ENCODE results near the gene ZNF606. TPM values are rescaled to one million over a fixed set of nuclear protein-coding genes. Genes with fewer than 3 reads are reported as not detected.

ZNF606 gene
- total and polyA plus RNA-seq, 10 of the 15 experiments (the other 5 are each of a cell fraction or from before 2014, with no cell fraction given): 2.2 to 10.6 (median 7.6) TPM

GRCh38 chr19:58002384-58003173 lies at the start of gene ZNF606 (continued):
- peak; percentile 46; the same call in 1 of the 2 replicates for TF ChIP-seq POLR2AphosphoS2 (IDR thresholded peaks at IDR 0.05; ENCODE audit: low read depth, low read length)
- no peak for TF ChIP-seq CEBPZ (IDR thresholded peaks at IDR 0.05; ENCODE audit: low read depth, low read length)
- no peak for TF ChIP-seq RAD51 (IDR thresholded peaks at IDR 0.05)
- no peak for TF ChIP-seq SUPT20H (IDR thresholded peaks at IDR 0.05; ENCODE audit: borderline replicate concordance, control insufficient read depth, low read depth, low read length)
- TF ChIP-seq JUNB (IDR thresholded peaks at IDR 0.05): no peak
- no peak for TF ChIP-seq NRF1 (conservative IDR thresholded peaks at IDR 0.05; ENCODE audit: low read depth, low read length)
- TF ChIP-seq, protein P1, sequence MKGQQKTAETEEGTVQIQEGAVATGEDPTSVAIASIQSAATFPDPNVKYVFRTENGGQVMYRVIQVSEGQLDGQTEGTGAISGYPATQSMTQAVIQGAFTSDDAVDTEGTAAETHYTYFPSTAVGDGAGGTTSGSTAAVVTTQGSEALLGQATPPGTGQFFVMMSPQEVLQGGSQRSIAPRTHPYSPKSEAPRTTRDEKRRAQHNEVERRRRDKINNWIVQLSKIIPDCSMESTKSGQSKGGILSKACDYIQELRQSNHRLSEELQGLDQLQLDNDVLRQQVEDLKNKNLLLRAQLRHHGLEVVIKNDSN (IDR thresholded peaks at IDR 0.05; ENCODE audit: borderline replicate concordance, extremely low read length, insufficient read depth, low read depth, low read length): no peak
- no peak for TF ChIP-seq HDAC2 (IDR thresholded peaks at IDR 0.05)
- TF ChIP-seq, protein P2, sequence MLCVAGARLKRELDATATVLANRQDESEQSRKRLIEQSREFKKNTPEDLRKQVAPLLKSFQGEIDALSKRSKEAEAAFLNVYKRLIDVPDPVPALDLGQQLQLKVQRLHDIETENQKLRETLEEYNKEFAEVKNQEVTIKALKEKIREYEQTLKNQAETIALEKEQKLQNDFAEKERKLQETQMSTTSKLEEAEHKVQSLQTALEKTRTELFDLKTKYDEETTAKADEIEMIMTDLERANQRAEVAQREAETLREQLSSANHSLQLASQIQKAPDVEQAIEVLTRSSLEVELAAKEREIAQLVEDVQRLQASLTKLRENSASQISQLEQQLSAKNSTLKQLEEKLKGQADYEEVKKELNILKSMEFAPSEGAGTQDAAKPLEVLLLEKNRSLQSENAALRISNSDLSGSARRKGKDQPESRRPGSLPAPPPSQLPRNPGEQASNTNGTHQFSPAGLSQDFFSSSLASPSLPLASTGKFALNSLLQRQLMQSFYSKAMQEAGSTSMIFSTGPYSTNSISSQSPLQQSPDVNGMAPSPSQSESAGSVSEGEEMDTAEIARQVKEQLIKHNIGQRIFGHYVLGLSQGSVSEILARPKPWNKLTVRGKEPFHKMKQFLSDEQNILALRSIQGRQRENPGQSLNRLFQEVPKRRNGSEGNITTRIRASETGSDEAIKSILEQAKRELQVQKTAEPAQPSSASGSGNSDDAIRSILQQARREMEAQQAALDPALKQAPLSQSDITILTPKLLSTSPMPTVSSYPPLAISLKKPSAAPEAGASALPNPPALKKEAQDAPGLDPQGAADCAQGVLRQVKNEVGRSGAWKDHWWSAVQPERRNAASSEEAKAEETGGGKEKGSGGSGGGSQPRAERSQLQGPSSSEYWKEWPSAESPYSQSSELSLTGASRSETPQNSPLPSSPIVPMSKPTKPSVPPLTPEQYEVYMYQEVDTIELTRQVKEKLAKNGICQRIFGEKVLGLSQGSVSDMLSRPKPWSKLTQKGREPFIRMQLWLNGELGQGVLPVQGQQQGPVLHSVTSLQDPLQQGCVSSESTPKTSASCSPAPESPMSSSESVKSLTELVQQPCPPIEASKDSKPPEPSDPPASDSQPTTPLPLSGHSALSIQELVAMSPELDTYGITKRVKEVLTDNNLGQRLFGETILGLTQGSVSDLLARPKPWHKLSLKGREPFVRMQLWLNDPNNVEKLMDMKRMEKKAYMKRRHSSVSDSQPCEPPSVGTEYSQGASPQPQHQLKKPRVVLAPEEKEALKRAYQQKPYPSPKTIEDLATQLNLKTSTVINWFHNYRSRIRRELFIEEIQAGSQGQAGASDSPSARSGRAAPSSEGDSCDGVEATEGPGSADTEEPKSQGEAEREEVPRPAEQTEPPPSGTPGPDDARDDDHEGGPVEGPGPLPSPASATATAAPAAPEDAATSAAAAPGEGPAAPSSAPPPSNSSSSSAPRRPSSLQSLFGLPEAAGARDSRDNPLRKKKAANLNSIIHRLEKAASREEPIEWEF (IDR thresholded peaks at IDR 0.05; ENCODE audit: insufficient replicate concordance, low read depth, low read length): no peak
- TF ChIP-seq, protein P3, sequence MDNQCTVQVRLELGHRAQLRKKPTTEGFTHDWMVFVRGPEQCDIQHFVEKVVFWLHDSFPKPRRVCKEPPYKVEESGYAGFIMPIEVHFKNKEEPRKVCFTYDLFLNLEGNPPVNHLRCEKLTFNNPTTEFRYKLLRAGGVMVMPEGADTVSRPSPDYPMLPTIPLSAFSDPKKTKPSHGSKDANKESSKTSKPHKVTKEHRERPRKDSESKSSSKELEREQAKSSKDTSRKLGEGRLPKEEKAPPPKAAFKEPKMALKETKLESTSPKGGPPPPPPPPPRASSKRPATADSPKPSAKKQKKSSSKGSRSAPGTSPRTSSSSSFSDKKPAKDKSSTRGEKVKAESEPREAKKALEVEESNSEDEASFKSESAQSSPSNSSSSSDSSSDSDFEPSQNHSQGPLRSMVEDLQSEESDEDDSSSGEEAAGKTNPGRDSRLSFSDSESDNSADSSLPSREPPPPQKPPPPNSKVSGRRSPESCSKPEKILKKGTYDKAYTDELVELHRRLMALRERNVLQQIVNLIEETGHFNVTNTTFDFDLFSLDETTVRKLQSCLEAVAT (IDR thresholded peaks at IDR 0.05): no peak
- TF ChIP-seq IRF4 (IDR thresholded peaks at IDR 0.05; ENCODE audit: low read depth, low read length): no peak
- TF ChIP-seq IRF3 (IDR thresholded peaks at IDR 0.05): no peak
- no peak for TF ChIP-seq SP1 (IDR thresholded peaks at IDR 0.05; ENCODE audit: low read depth, low read length)
- no peak for TF ChIP-seq WRNIP1 (IDR thresholded peaks at IDR 0.05; ENCODE audit: borderline replicate concordance, low read depth, low read length)
- TF ChIP-seq, protein P4, sequence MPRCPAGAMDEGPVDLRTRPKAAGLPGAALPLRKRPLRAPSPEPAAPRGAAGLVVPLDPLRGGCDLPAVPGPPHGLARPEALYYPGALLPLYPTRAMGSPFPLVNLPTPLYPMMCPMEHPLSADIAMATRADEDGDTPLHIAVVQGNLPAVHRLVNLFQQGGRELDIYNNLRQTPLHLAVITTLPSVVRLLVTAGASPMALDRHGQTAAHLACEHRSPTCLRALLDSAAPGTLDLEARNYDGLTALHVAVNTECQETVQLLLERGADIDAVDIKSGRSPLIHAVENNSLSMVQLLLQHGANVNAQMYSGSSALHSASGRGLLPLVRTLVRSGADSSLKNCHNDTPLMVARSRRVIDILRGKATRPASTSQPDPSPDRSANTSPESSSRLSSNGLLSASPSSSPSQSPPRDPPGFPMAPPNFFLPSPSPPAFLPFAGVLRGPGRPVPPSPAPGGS (IDR thresholded peaks at IDR 0.05; ENCODE audit: borderline replicate concordance, insufficient read depth, low read depth, low read length, poor library complexity, severe bottlenecking): no peak

Data from GM12878 (cell line).